Activated naive CD8-positive, alpha-beta T cell treated with anti-CD3 and anti-CD28 coated beads, Interleukin-2, amount 50 U/mL, for 16 hours (primary cell): ENCODE measurements around the gene GALNT17.

ENCODE experiments used
- DNase-seq: peaks from one replicate; pipeline ENCODE4 v3.0.0-alpha.2; 2020; ENCODE audit warnings: low read depth, low spot score

Gene GALNT17

GRCh38 chr7:71132127-71132376 is at the start of gene GALNT17:
TSS of gene GALNT17 (plus strand) at chr7:71132144.
- DNase-seq: no peak

GRCh38 chr7:71095266-71095860 is 36.6 kb upstream of the GALNT17 start:
- no peak for DNase-seq

DNA sequence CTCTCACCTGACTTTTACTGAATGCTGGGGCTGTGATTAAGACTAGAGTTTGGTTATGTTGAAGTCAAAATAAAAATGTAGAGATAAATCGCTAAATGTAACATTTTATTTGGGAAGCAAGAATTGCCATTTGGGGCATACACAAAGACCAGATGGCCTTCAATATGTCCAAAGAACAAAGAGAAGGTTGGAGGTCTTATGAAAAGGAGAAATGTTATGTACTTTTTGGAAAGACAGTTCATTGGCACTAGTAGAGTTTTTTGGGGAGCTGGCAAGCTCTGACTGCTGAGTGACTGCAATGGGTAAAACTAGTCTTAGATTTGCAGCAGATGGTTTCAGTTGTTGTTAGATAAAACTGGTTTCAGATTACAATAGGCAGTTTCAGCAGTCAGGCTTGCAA is 35.6 kb upstream of the GALNT17 start:
- no peak for DNase-seq

GRCh38 chr7:71106226-71106625 is 25.7 kb upstream of the GALNT17 start:
- no peak for DNase-seq

DNA sequence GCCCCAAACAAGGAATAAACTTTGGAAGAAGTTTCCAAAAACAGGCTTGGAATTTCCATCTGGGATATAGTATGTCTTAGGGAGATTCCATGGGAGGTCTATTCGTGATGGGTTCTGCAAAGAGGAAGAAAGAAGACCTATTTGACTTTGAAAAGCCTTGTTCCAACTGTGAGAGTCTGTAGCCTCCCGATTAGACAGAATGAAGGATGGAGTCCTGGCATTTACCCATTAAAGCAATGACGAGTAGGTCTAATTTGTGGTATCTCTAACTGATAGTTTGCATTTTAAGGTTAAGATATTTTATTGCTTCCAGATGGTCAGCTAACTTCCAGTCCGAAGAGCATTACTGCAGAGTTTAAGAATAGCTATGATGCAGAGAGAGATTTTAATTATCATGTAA is 19.5 kb upstream of the GALNT17 start:
- no peak for DNase-seq

GRCh38 chr7:71120096-71120495 is 11.8 kb upstream of the GALNT17 start:
- no peak for DNase-seq

DNA sequence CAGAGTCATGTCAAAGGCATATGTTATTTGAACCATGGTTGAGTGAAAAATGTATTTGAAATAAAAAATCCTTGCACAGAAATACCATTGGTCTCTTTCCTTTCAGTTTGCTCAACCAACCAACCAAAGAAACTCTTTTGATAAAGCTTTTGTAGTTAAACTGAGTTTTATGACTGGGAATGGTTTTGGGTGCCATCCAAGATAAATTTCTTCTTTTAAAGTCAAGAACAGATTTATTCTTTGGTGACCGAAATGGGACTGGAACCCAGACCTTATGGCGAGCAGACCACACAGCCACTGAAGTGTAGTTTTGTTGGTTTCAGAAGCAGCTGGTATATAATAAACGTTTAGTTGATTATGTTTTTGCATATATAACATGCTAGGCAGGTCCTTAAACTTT is 2.8 kb upstream of the GALNT17 start:
- no peak for DNase-seq

- no peak for DNase-seq
These were observed 1.8 kb upstream of the GALNT17 start for GRCh38 chr7:71130031-71130679.

- DNase-seq: no peak
These were observed 453 bp upstream of the GALNT17 start for GRCh38 chr7:71131256-71132126.

DNA sequence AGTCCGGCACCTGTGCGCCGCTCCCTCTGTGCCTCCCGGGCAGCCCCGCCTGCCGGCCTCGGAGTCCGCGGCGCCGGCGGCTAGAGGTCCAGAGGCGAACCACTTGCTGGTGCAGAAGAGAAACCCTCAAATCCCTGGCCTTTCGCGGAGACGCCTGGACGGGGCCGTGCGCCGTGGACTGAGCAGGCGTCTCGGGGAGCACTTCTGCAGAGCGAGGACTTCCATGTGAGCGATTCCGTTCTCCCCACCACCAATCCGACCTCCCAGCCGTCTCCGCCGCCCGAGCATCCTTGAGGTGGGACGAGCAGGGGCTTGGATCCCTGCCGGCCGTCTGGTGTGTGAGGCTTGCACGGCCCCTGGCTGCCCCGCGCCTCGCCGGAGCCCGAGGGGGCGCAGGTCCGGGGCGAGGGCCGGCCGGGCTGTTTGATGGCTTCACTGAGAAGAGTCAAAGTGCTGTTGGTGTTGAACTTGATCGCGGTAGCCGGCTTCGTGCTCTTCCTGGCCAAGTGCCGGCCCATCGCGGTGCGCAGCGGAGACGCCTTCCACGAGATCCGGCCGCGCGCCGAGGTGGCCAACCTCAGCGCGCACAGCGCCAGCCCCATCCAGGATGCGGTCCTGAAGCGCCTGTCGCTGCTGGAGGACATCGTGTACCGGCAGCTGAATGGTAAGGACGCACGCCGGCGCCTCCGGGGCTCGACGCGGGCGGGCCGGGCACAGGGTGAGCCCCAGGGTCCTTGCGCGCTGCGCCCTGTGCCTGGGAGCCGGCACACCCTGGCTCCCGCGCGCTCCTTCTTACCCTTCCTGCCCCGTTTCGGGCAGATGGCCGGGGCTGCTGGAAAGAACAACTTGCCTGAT is 660 bp downstream of the GALNT17 start:
- no peak for DNase-seq

- DNase-seq: no peak
These were observed 1.3 kb downstream of the GALNT17 start for GRCh38 chr7:71133232-71133622.

- no peak for DNase-seq
These were observed 1.9 kb downstream of the GALNT17 start for GRCh38 chr7:71133856-71134255.

- DNase-seq: no peak
These were observed 3.2 kb downstream of the GALNT17 start for GRCh38 chr7:71135116-71135515.

DNA sequence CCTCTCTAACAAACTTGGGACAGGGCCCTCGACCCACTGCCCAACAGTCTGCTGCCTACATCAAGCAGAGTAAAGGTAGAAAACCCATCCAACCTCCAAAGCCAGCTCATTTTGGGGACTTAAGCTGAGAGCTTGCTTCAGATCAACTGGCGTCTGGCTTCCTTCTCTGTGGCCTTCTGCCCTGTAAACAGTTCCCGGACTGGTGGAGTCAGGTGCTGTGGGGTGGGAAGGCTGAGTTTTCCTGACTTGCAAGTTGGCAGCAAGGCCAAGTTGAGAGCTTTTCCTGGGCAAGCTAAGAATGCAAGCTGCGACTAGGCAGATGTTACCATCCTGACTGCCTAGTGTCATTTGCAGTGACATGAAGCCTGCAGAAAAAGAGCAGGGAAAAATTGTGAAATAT is 3.7 kb downstream of the GALNT17 start:
- no peak for DNase-seq

- no peak for DNase-seq
These were observed 5.5 kb downstream of the GALNT17 start for GRCh38 chr7:71137479-71137878.

DNA sequence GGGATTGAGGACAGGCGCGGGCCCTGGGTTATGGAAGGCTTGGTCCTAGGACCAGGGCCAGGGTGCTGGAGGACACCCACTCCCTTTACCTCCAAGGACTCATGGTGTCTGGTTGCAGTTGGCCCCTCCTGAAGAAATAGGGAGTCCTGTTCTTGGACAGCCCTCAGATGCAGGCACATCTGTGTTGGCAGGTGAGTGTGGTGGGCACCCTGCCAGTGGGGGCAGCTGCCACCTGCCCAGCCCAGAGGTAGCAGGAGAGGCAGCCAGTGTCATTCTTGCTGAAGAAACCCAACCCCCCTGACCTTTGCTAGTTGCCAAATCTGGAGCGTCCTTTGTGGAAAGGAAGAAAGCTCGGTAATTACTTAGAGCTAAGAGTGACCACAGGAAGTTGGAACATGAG is 8.3 kb downstream of the GALNT17 start:
- no peak for DNase-seq

- DNase-seq: no peak
These were observed 13.0 kb downstream of the GALNT17 start for GRCh38 chr7:71144963-71145362.

- DNase-seq: no peak
These were observed 14.3 kb downstream of the GALNT17 start for GRCh38 chr7:71145906-71146901.

- DNase-seq: no peak
These were observed 16.2 kb downstream of the GALNT17 start for GRCh38 chr7:71148098-71148497.

DNA sequence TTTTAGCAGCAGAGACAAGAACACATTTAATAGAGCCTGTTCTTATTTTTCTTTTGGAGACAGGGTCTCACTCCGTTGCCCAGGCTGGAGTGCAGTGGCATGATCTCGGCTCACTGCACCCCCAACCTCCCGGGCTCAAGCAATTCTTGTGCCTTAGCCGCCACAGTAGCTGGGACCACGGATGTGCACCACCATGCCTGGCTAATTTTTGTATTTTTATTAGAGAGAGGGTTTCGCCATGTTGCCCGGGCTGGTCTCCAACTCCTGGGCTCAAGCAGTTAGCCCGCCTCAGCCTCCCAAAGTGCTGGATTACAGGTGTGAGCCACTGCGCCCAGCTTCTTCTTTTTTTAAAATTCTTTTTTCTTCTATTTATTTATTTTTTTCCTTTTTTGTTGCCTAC is 23.3 kb downstream of the GALNT17 start:
- DNase-seq: no peak

DNA sequence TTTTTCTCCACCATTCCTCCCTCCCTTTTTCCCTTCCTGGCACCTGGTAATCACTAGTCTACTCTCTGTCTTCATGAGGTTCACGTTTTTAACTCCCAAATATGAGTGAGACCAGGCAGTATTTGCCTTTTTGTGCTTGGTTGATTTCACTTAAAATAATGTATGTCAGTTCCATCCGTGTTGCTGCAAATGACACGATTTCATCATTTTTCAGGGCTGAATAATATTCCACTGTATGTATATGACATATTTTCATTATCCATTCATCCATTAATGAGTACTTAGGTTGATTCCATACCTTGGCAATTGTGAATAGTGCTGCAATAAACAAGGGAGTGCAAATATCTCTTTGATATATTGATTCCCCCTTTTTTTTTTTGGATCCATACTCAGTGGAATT is 25.8 kb downstream of the GALNT17 start:
- no peak for DNase-seq
